Measurements from ENCODE around the gene DENND1B. TPM values are rescaled to one million over a fixed set of nuclear protein-coding genes. Genes with fewer than 3 reads are reported as not detected.
A peak's percentile ranks its signal among the peaks of the same experiment; 100 is the strongest.

Gene DENND1B
- total RNA-seq, 5 donors from 2014 or later (not counting 1 experiment from before 2014, with no cell fraction given): 13.6 to 29.8 (median 15.8) TPM

GRCh38 chr1:197659171-197659570 is 116.1 kb downstream of the DENND1B start:
- CTCF ChIA-PET: no interaction called here
- peaks cover 13 to 26% (median 17%) of the 10 kb centered on the region in 3 donors for H3K4me1 Mint-ChIP-seq
- Histone ChIP-seq H3K4me1 (ENCODE audit: control insufficient read depth in 1 of 2, extremely low read depth in 1 of 2, insufficient read depth in 2 of 2, low read length in 2 of 2) (no peaks in the 10 kb centered on the region), H3K27ac (ENCODE audit: low read length) (no peak overlapping the region), H3K9me3 (no peaks in the 10 kb centered on the region), H3K27me3 (replicated peaks in 1 of 2; ENCODE audit: control insufficient read depth in 2 of 2, extremely low read depth in 1 of 2, insufficient read depth in 2 of 2, low read length in 1 of 2) (no peaks in the 10 kb centered on the region), H3K4me3 (ENCODE audit: control insufficient read depth in 1 of 2, extremely low read depth in 1 of 2, low read length in 1 of 2) (no peak overlapping the region), H3K36me3 (ENCODE audit: control insufficient read depth in 2 of 2, extremely low read depth in 1 of 2, insufficient read depth in 1 of 2, low read length in 1 of 2) (no peaks in the 10 kb centered on the region)
- no peak overlapping the region for H3K4me3 Mint-ChIP-seq
- DNase-seq (no peak), ATAC-seq (replicated peaks in 1 of 4) (no peak)
- POLR2A ChIA-PET: interaction anchor here in 1 of 2 donors (0.6 kb wide), 2 partner anchors 100 to 1313 kb away, joined by 4 read pairs; no protein-coding TSS in a partner anchor
- no peaks in the 10 kb centered on the region for H3K27me3 Mint-ChIP-seq
- peaks cover 21% of the 10 kb centered on the region for H3K36me3 Mint-ChIP-seq
- H3K27ac Mint-ChIP-seq: peak overlapping the region; percentile 5 to 45
- no peaks in the 10 kb centered on the region for H3K9me3 Mint-ChIP-seq
- WGBS (ENCODE audit: insufficient coverage): no CpG with 5 or more reads among the region's 3 CpGs

GRCh38 chr1:197649188-197649587 is 126.1 kb downstream of the DENND1B start:
- Histone ChIP-seq H3K4me1 (ENCODE audit: control insufficient read depth in 1 of 2, extremely low read depth in 1 of 2, insufficient read depth in 2 of 2, low read length in 2 of 2) (no peaks in the 10 kb centered on the region), H3K4me3 (ENCODE audit: control insufficient read depth in 1 of 2, extremely low read depth in 1 of 2, low read length in 1 of 2) (no peak overlapping the region), H3K27me3 (replicated peaks in 1 of 2; ENCODE audit: control insufficient read depth in 2 of 2, extremely low read depth in 1 of 2, insufficient read depth in 2 of 2, low read length in 1 of 2) (no peaks in the 10 kb centered on the region), H3K27ac (ENCODE audit: low read length) (no peak overlapping the region), H3K36me3 (ENCODE audit: control insufficient read depth in 2 of 2, extremely low read depth in 1 of 2, insufficient read depth in 1 of 2, low read length in 1 of 2) (peaks cover 0 to 2% of the 10 kb centered on the region in 2 donors), H3K9me3 (no peaks in the 10 kb centered on the region)
- ChIA-PET CTCF (no interaction called here), POLR2A (interaction anchor here in 1 of 2 donors (0.6 kb wide), 1 partner anchor 74 kb away, joined by 3 read pairs; no protein-coding TSS in a partner anchor)
- Mint-ChIP-seq H3K9me3 (no peaks in the 10 kb centered on the region), H3K27ac (no peak overlapping the region), H3K4me1 (peaks cover 7 to 14% (median 9%) of the 10 kb centered on the region in 3 donors), H3K4me3 (no peak overlapping the region), H3K36me3 (peaks cover 28% of the 10 kb centered on the region), H3K27me3 (no peaks in the 10 kb centered on the region)
- DNase-seq (no peak), ATAC-seq (replicated peaks in 1 of 4) (no peak)
- 90% methylated on average over 2 of the region's 2 CpGs for WGBS (ENCODE audit: insufficient coverage)

GRCh38 chr1:197638316-197638715 is 137.0 kb downstream of the DENND1B start:
- H3K36me3 Mint-ChIP-seq: peaks cover 51% of the 10 kb centered on the region
- CTCF ChIA-PET: interaction anchor here in 1 of 2 donors (0.7 kb wide), 1 partner anchor 19 kb away, joined by 3 read pairs; no protein-coding TSS in a partner anchor
- H3K9me3 Mint-ChIP-seq: no peaks in the 10 kb centered on the region
- Histone ChIP-seq H3K27me3 (replicated peaks in 1 of 2; ENCODE audit: control insufficient read depth in 2 of 2, extremely low read depth in 1 of 2, insufficient read depth in 2 of 2, low read length in 1 of 2) (no peaks in the 10 kb centered on the region), H3K4me3 (ENCODE audit: control insufficient read depth in 1 of 2, extremely low read depth in 1 of 2, low read length in 1 of 2) (no peak overlapping the region), H3K4me1 (ENCODE audit: control insufficient read depth in 1 of 2, extremely low read depth in 1 of 2, insufficient read depth in 2 of 2, low read length in 2 of 2) (no peaks in the 10 kb centered on the region), H3K9me3 (no peaks in the 10 kb centered on the region), H3K27ac (ENCODE audit: low read length) (no peak overlapping the region), H3K36me3 (ENCODE audit: control insufficient read depth in 2 of 2, extremely low read depth in 1 of 2, insufficient read depth in 1 of 2, low read length in 1 of 2) (peaks cover 0 to 17% of the 10 kb centered on the region in 2 donors)
- H3K27ac Mint-ChIP-seq: no peak overlapping the region
- ATAC-seq (replicated peaks in 1 of 4): no peak
- DNase-seq: no peak
- H3K4me3 Mint-ChIP-seq: no peak overlapping the region
- POLR2A ChIA-PET: no interaction called here
- WGBS (ENCODE audit: insufficient coverage): no CpG with 5 or more reads among the region's 2 CpGs
- H3K27me3 Mint-ChIP-seq: no peaks in the 10 kb centered on the region
- H3K4me1 Mint-ChIP-seq: peaks cover 0 to 5% (median 0%) of the 10 kb centered on the region in 3 donors

- DNase-seq (no peak), ATAC-seq (replicated peaks in 1 of 4) (no peak)
- no peak overlapping the region for H3K4me3 Mint-ChIP-seq
- Histone ChIP-seq H3K9me3 (no peaks in the 10 kb centered on the region), H3K36me3 (ENCODE audit: control insufficient read depth in 2 of 2, extremely low read depth in 1 of 2, insufficient read depth in 1 of 2, low read length in 1 of 2) (peaks cover 0 to 12% of the 10 kb centered on the region in 2 donors), H3K27ac (ENCODE audit: low read length) (no peak overlapping the region), H3K27me3 (replicated peaks in 1 of 2; ENCODE audit: control insufficient read depth in 2 of 2, extremely low read depth in 1 of 2, insufficient read depth in 2 of 2, low read length in 1 of 2) (no peaks in the 10 kb centered on the region), H3K4me1 (ENCODE audit: control insufficient read depth in 1 of 2, extremely low read depth in 1 of 2, insufficient read depth in 2 of 2, low read length in 2 of 2) (no peaks in the 10 kb centered on the region), H3K4me3 (ENCODE audit: control insufficient read depth in 1 of 2, extremely low read depth in 1 of 2, low read length in 1 of 2) (no peak overlapping the region)
- no peak overlapping the region for H3K27ac Mint-ChIP-seq
- no CpG with 5 or more reads among the region's 3 CpGs for WGBS (ENCODE audit: insufficient coverage)
- ChIA-PET CTCF (no interaction called here), POLR2A (no interaction called here)
- peaks cover 0 to 2% (median 0%) of the 10 kb centered on the region in 3 donors for H3K9me3 Mint-ChIP-seq
- no peaks in the 10 kb centered on the region for H3K27me3 Mint-ChIP-seq
- peaks cover 0 to 5% (median 4%) of the 10 kb centered on the region in 3 donors for H3K4me1 Mint-ChIP-seq
- H3K36me3 Mint-ChIP-seq: peaks cover 52% of the 10 kb centered on the region
These were observed 137.9 kb downstream of the DENND1B start for GRCh38 chr1:197637406-197637805.

- POLR2A ChIA-PET: interaction anchor here in 1 of 2 donors (0.6 kb wide), 1 partner anchor 49 kb away, joined by 3 read pairs; no protein-coding TSS in a partner anchor
- Mint-ChIP-seq H3K27ac (no peak overlapping the region), H3K9me3 (peaks cover 0 to 6% (median 4%) of the 10 kb centered on the region in 3 donors), H3K36me3 (peaks cover 61% of the 10 kb centered on the region), H3K4me1 (peaks cover 0 to 5% (median 4%) of the 10 kb centered on the region in 3 donors), H3K27me3 (no peaks in the 10 kb centered on the region), H3K4me3 (no peak overlapping the region)
- Histone ChIP-seq H3K27ac (ENCODE audit: low read length) (no peak overlapping the region), H3K36me3 (ENCODE audit: control insufficient read depth in 2 of 2, extremely low read depth in 1 of 2, insufficient read depth in 1 of 2, low read length in 1 of 2) (peaks cover 0 to 5% of the 10 kb centered on the region in 2 donors), H3K4me1 (ENCODE audit: control insufficient read depth in 1 of 2, extremely low read depth in 1 of 2, insufficient read depth in 2 of 2, low read length in 2 of 2) (no peaks in the 10 kb centered on the region), H3K27me3 (replicated peaks in 1 of 2; ENCODE audit: control insufficient read depth in 2 of 2, extremely low read depth in 1 of 2, insufficient read depth in 2 of 2, low read length in 1 of 2) (no peaks in the 10 kb centered on the region), H3K4me3 (ENCODE audit: control insufficient read depth in 1 of 2, extremely low read depth in 1 of 2, low read length in 1 of 2) (no peak overlapping the region), H3K9me3 (no peaks in the 10 kb centered on the region)
- CTCF ChIA-PET: no interaction called here
- ATAC-seq (replicated peaks in 1 of 4) (no peak), DNase-seq (no peak)
- WGBS (ENCODE audit: insufficient coverage): 100% methylated on average over 2 of the region's 2 CpGs
These were observed 141.7 kb downstream of the DENND1B start for GRCh38 chr1:197633447-197634078.

GRCh38 chr1:197632651-197633050 is 142.6 kb downstream of the DENND1B start:
- H3K4me3 Mint-ChIP-seq: no peak overlapping the region
- Histone ChIP-seq H3K9me3 (no peaks in the 10 kb centered on the region), H3K27me3 (replicated peaks in 1 of 2; ENCODE audit: control insufficient read depth in 2 of 2, extremely low read depth in 1 of 2, insufficient read depth in 2 of 2, low read length in 1 of 2) (no peaks in the 10 kb centered on the region), H3K4me3 (ENCODE audit: control insufficient read depth in 1 of 2, extremely low read depth in 1 of 2, low read length in 1 of 2) (no peak overlapping the region), H3K36me3 (ENCODE audit: control insufficient read depth in 2 of 2, extremely low read depth in 1 of 2, insufficient read depth in 1 of 2, low read length in 1 of 2) (peaks cover 0 to 5% of the 10 kb centered on the region in 2 donors), H3K4me1 (ENCODE audit: control insufficient read depth in 1 of 2, extremely low read depth in 1 of 2, insufficient read depth in 2 of 2, low read length in 2 of 2) (no peaks in the 10 kb centered on the region), H3K27ac (ENCODE audit: low read length) (no peak overlapping the region)
- ATAC-seq (replicated peaks in 1 of 4) (no peak), DNase-seq (no peak)
- no peaks in the 10 kb centered on the region for H3K27me3 Mint-ChIP-seq
- H3K9me3 Mint-ChIP-seq: peaks cover 0 to 6% (median 4%) of the 10 kb centered on the region in 3 donors
- peaks cover 0 to 5% (median 4%) of the 10 kb centered on the region in 3 donors for H3K4me1 Mint-ChIP-seq
- WGBS (ENCODE audit: insufficient coverage): no CpG with 5 or more reads among the region's 1 CpG
- CTCF ChIA-PET: no interaction called here
- H3K27ac Mint-ChIP-seq: no peak overlapping the region
- POLR2A ChIA-PET: no interaction called here
- H3K36me3 Mint-ChIP-seq: peaks cover 57% of the 10 kb centered on the region

Measured in T-cell (primary cell).